ENCODE data around the gene TBC1D3B.
"Not testable (repeated sequence)": the region's sequence is repeated elsewhere in the genome, so short reads cannot be mapped to it uniquely, and the experiment has no call there.

Gene TBC1D3B

DNA sequence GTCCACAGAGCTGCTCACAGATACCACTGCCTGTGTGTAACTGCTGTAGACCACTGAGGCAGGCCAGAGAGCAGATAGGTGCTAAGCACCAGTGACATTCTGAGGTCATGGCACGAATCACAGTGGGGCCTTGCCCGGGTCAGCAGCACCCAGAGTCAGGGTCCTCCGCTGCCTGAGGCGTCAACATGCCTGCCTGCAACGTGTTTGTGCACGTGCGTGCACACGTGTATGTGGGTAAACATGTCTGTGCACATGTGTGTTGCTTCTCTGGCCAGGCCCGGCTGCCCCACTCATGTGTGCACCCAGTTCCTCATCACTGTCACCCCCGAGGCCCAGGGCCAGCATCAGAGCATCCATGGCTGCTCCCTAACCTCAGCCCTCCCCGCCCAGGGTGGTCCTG lies at the start of gene TBC1D3B:
TBC1D3B (minus strand) TSS at position 101 of the 400 bp plus-strand sequence. CDS start 1,586 bp downstream, outside the sequence.
- DNase-seq, result not testable (repeated sequence)

DNA sequence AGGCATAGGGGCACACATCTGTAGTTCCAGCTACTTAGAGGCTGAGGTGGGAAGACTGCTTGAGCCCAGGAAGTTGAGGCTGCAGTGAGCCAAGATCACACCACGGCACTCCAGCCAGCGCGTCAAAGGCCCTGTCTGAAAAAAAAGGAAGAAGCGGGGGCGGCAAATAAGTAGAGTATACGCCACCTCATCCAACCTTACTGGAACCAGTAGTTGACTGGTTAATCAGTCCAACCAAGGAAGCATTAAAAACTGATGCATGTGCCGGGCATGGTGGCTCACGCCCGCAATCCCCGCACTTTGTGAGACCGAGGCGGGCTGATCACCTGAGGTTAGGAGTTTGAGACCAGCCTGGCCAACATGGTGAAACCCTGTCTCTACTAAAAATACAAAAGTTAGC lies 46.5 kb upstream of the TBC1D3B start:
- DNase-seq, result not testable (repeated sequence)

DNA sequence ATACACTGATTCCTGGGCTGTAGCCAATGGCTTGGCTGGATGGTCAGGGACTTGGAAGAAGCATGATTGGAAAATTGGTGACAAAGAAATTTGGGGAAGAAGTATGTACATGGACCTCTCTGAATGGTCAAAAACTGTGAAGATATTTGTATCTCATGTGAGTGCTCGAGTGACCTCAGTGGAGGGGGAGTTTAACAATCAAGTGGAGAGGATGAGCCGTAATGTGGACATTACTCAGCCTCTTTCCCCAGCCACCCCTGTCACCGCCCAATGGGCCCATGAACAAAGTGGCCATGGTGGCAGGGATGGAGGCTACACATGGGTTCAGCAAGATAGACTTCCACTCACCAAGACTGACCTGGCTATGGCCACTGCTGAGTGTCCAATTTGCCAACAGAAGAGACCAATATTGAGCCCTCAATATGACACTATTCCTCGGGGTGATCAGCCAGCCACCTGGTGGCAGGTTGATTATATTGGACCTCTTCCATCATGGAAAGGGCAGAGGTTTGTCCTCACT lies 45.2 kb upstream of the TBC1D3B start:
- not testable (repeated sequence) for DNase-seq

DNA sequence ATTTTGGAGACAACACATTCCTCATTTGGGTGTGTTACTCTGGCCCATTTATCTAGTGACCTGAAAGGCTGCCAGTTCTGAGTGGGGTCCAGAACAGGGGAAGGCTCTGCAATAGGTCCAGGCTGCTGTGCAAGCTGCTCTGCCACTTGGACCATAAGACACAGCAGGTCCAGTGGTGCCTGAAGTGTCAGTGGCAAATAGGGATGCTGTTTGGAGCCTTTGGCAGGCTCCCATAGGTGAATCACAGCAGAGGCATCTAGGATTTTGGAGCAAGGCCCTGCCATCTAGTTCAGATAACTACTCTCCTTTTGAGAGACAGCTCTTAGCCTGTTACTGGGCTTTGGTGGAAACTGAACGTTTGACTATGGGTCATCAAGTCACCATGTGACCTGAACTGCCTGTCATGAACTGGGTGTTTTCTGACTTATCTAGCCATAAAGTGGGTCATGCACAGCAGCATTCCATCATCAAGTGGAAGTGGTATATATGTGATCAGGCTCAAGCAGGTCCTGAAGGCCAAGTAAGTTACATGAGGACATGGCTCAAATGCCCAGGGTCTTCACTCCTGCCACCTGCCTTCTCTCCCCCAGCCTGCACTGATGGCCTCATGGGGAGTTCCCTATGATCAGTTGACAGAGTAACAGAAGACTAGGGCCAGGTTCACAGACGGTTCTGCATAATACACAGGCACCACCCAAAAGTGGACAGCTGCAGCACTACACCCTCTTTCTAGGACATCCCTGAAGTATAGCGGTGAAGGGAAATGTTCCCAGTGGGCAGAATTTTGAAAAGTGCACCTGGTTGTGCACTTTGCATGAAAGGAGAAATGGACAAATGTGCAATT lies 44.5 kb upstream of the TBC1D3B start:
- not testable (repeated sequence) for DNase-seq

DNA sequence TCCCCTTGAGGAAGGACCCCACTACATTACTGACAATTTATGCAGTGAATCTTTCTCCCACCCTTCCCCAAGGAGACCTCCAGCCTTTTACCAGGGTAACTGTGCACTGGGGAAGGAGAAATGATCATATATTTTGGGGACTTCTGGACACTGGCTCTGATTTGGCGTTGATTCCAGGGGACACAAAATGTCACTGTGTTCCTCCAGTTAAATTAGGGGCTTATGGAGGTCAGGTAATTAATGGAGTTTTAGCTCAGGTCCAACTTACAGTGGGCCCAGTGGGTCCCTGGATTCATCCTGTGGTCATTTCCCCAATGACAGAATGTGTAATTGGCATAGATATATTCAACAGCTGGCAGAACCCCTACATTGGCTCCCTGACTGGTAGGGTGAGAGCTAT lies 43.1 kb upstream of the TBC1D3B start:
- DNase-seq, result not testable (repeated sequence)

DNA sequence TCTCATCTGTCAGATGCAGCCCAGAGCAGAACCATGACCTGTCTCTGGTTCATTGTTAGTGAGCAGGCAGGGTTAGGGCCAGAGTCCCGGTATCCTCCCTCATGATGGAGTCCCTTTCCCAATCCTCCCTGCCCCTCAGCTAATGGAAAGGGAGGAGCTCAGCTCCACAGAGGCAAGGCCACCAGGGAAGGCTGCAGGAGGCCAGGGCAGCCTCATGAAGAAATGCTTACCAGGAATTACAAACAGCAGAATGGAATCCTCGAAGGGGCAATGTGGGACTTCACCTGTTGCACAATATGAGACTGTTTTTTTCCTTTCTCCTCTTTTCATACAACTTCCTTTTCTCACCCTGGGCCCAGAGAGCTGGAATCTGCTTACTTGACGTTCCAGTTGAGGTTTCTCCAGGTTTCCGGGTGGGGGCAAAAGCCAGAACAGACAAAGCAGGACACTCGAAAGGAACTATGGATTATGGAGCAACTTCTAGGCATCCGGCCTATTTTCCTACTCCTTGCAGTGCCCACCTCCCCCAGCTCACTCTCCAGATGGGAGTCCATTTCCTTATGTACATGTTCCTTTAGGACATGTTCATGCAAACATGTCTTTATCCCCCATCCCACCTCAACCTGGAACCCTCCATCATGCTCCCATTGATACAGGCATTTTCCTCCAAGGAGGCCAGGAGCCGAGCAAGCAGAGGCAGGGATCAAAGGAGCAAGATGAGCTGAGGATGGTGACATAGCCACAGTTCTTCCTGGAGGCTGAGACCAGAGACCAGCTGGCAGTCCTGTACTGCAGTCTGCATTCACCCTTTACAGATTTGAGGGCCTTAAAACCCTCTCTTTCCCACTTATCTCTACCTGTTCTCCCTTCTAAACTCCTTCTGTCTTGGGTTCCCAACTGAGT lies 39.2 kb upstream of the TBC1D3B start:
- DNase-seq, result not testable (repeated sequence)

DNA sequence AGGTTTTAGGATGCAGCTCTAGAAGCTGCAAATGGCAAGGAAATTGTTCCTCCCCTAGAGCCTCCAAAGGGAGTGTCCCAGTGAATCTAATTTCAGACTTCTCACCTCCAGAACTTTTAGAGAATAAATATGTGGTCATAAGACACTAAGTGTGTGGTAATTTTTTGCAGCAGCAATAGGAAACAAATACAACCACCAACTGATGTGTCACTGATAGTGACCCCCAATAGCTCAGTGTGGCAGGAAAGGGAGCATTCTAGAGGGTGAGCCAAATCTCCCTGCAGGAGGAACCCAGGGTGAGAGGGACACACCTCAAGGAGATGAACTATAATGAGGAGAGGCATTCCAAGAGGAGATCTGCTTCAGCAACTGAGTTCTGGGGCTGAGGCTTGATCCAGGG lies 38.5 kb upstream of the TBC1D3B start:
- no peak for DNase-seq

DNA sequence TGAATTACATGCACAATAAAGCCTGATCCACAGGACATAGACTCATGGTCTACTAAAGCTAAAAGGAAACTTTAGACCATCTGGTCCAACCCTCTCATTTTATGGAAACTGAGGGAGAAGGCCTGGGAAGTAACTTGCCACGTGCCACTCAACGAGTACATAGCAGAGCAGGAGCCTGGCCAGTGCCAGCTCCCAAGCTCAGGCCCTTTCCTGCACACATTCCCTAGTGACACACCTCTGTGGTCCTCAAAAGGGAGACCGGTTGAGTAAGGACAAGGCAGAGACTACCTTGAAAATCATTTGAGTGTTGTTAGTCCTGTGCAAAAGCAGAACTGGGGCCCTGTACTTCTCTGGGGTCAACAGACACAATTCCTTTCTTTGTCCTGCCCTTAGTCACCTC lies 37.3 kb upstream of the TBC1D3B start:
- no peak for DNase-seq

DNA sequence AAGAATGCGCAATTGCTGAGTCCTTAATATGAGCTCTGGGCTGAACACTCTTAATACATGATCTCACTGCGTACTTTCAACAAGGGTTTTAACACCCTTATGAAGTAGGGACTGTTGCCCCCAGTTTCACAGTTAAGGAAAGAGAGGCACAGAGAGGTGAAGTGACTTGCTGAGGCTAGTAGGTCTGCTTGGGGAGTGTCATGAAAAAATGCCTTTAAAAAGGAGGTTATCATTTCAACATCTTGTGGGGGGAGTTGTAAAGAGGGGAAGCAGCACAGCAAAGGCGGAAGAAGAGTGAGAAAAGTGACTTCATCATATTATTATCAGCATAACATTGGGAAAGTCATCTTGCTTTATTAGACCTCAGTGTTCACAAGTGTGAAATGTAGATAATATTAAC lies 36.5 kb upstream of the TBC1D3B start:
- no peak for DNase-seq

DNA sequence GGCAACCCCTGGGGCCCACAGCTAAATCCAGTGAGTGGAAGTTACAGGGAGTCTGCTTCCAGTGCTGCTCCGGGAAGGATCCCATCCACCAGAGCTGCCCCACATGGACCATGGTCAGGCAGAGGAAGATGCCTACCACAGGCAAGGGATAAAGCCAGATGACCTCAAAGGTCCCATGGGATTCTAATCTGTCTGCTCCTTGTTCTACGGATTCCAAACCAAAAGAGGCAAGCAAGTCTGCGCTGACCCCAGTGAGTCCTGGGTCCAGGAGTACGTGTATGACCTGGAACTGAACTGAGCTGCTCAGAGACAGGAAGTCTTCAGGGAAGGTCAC lies 35.8 kb upstream of the TBC1D3B start:
- DNase-seq, result no peak

DNA sequence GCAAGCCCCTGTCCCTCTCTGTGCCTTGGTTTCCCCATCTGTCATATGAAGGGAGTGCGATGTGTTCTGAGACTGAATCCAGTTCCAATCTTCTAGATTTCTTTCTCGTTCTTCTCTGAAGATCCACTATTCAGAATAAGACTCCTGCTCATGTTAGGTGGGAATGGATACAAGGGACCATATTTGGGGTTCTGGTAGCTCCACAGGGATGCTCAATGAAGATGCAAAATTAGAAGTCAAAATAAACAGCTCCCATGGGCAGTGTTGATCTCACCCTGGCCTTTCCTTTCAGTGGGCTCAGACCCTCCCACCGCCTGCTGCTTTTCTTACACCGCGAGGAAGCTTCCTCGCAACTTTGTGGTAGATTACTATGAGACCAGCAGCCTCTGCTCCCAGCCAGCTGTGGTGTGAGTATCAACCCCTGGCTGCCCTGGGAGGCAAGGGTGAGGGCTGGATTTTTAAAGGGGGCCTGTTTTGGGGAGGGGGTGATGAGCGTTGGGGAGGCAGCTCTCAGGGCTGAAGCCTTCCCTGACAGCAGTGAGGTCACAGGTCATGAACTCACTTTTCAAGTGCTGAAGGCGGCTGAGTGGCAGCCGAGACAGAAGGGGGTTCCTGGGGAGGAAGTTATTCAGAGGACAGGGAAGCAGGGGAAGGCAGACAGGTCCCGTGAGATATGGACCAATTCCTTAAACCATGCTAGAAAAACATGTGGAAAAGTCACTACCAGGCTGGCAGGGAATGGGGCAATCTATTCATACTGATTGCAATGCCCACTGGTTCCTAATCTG lies 35.2 kb upstream of the TBC1D3B start:
- not testable (repeated sequence) for DNase-seq

DNA sequence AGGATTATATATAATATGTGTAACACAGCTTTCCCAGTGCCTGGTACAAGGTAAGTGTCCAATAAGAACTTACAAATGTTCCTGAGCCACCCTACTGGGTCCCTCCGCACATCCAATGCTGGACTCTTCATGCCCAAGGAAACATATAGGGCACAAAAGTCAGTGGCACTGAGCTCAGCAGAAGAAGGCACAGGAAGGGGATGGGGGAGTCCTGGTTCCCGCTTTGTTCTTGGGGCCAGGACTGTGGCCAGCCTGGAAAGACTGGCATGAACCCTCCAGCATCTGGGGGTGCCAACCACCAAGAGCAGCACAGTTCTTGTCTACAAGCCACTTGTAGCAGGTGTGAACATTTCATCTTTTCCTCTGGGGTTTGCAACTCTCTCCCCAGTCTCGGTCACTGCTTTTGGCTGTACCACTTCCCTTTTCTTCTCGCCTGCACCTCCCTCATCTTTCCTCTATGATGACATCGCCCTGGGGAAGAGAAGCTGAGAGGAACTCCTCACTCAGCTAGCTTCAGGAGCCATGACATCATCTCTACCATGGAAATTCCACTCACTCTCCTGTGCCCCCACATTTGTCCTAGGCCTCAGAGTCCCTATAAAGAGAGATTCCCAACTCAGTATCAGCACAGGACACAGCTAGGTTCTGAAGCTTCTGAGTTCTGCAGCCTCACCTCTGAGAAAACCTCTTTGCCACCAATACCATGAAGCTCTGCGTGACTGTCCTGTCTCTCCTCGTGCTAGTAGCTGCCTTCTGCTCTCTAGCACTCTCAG lies 34.2 kb upstream of the TBC1D3B start, which contains the start of gene CCL4L2:
CCL4L2 (plus strand) TSS at position 625 of the 773 bp plus-strand sequence.
- not testable (repeated sequence) for DNase-seq

DNA sequence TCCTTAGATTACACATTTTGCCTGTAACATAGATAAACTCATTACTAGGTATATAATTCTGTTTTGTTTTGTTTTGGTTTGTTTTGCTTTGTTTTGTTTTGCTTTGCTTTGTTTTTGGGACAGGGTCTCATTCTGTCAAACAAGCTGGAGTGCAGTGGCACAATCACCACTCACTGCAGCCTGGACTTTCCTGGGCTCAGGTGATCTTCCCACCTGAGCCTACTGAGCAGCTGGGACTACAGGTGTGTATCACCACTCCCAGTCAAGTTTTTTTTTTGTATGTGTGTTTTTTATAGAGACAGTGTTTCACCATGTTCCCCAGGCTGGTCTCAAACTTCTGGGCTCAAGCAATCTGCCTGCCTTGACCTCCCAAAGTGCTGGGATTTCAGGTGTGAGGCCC lies 33.1 kb upstream of the TBC1D3B start:
- no peak for DNase-seq

DNA sequence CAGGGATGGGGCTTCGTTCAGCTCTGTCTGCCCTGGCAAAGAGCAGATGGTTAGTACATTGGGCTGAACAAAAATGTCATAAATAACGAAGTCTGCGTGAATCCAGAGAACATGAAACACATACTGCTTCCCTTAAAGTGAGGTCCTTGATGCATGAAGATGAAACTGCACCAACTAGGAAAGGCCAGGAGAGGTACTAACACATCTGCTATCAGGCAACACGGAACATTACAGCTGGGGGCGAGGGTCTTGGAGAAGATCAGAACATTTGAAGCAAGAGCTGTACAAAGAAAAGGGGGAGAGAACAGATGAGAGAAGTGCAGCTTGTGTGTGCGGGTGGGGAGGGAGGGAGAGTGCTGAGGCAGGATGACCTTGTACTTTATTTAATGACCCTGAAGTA lies 30.9 kb upstream of the TBC1D3B start:
- not testable (repeated sequence) for DNase-seq

DNA sequence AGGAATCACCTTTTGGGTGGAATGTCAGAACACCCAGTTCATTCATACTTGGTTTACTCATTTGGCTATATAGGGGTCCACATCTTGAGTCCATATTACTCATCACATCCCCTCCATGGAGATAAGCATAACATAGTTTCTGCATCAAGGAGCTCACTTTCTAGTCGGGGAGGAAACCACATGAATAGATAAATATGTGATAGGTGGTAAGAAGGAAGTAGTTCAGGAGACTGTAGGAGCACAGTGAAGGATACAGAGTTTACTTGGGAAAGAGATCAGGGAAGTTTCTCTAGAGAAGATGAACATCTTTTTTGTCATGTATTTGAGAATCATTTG lies 30.0 kb upstream of the TBC1D3B start:
- not testable (repeated sequence) for DNase-seq

DNA sequence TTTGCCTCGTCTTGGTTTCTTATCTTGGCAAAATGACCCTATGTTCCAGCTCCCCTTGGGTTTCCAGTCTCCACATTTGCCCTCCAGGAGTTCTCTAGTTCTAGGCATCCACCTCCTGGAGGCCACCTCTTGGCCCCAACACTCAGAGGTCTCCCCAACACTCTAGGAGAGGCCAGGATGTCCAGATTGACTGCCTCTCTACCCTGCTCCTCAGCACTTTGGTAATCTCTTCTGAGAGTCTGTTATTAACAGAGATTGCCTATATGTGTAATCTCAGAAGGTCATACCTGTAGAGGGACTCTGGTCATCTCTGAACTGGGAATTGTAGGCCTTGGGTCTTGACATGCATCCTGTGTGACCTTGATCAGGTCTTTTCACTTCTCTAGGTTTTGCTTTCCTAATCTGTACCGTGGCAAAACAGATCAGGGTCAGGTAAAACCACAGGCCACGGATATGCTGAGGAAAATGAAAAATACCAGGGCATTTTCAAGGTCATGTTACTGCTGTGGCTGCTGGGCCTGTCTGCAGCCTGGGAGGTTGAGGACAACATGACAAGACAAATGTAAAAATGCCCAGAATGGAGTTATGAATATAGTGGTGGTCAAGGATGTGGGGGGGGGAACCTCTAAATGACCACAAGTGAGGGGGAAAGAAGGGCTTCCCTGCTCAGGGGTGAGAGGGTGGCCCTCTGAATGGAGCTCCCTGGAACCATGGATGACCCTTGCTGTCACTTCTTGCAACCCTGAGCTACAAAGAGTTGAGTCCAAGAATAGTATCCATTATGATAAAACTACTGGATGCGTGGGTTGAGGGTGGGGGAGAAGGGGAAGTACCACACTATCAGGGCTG lies 29.4 kb upstream of the TBC1D3B start:
- DNase-seq, result no peak

DNA sequence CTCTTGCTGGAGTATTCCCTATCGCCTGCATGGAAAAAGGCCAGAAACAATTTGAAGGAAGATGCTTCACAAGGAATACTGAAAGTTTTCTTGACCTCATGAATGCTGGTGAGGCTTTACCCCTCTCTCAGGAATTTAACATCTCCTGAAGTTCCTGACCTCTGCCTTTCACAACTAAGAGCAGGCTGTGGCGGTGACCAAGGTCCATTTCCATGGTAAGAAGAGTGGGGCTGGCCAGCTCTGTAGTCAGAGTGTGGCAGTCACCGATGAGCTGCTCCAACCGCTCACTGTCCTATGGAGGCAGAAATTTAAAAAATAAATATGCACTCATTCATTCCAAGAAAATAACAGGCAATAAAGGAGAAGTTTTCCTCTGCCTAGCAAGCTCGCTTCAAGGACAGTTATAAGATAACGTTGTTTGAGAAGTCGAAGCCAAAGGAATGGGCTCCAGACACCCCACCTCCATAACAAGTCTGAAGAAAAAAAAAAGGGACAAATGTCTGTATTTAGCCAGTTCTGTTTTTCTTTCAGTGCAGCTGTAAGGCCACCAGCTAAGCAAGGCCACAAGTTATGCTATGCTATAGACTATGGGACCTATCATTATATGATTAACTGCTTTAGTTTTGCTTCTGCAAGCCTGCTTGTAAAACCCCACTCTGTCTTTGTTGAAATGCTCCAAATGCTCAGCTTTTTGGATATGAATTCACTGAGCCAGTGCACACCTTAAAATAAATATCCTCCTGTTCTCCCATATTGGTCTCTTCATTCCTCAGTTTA lies 28.5 kb upstream of the TBC1D3B start:
- no peak for DNase-seq

DNA sequence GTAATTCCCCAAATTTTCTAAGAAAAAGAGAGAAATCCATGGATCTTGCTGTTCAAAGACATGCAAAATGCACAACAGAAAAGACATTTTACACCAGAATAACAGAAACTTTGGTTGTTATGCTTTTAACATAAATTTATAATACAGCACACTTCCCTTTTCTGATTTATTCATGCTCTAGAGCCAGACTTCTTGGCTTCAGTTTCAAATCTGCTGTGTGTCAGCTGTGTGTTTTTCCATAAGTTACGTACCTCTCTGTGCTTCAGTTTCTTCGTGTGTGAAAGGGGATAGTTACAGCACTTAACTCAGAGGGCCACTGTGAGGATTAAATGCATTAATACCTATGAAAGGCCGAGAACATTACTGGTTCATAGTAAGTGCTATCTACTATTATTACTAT lies 26.9 kb upstream of the TBC1D3B start:
- no peak for DNase-seq

DNA sequence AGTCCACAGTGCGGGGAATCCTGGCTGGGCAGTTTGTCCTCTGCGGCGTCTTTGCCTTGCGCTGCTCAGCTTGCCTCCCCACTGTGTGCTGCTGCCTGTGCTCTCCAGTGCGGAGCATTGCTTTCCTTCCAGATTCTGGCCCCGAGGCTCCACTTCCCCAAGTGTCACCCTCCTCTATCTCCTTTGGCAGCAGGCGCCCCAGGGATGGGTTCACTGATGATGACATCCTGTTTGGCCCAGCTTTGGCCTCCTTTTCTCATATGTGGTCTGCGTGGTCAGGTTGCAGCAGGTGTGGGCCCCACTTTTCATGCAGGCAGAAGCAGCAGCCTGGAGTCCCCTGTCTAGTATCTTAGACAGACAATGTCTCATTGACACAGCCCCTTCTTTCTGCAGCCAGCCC lies 25.1 kb upstream of the TBC1D3B start:
- DNase-seq, result not testable (repeated sequence)

DNA sequence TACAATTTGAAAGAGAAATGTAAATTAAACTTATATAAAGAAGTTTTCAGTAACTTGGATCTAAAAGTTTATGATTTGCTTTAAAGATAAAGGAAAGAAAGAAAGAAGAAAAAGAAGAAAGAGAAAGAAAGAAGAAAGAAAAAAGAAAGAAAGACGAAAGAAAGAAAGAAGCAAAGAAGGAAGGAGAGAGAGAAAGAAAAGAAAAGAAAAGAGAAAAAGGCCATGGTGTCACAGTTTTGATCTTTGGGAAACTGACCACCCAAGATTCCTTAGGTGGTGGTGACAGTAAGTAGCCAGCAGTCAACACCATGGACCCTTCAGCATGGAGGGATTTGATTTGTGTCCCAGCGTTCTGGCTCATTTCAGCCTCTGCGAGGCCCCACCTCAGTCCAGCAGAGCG lies 24.7 kb upstream of the TBC1D3B start:
- DNase-seq, result not testable (repeated sequence)

Measured in stimulated activated CD4-positive, alpha-beta T cell treated with anti-CD3 and anti-CD28 coated beads, Interleukin-4, amount 100 ng/mL, for 1 hour (primary cell).